Activated CD4-positive, alpha-beta T cell treated with anti-CD3 and anti-CD28 coated beads for 4 hours (primary cell): ENCODE measurements around the gene FYB2.

ENCODE experiments used
- DNase-seq, 2 donors: peaks; one replicate each; pipeline ENCODE4 v3.0.0-alpha.2; 2020

The FYB2 gene

GRCh38 chr1:56709995-56710394, 109.2 kb downstream of the FYB2 start:
- DNase-seq = no peak

- peak in 1 of 2 donors; percentile 0 for DNase-seq
Measured at GRCh38 chr1:56709269-56709880, 109.8 kb downstream of the FYB2 start.

- no peak for DNase-seq
Measured at GRCh38 chr1:56707379-56707778, 111.8 kb downstream of the FYB2 start.

- DNase-seq = no peak
Measured at GRCh38 chr1:56703747-56704146, 115.5 kb downstream of the FYB2 start.

- DNase-seq = no peak
Measured at GRCh38 chr1:56696663-56697062, 122.5 kb downstream of the FYB2 start.

- no peak for DNase-seq
Measured at GRCh38 chr1:56688522-56689026, 130.6 kb downstream of the FYB2 start.

- no peak for DNase-seq
Measured at GRCh38 chr1:56686169-56686568, 133.0 kb downstream of the FYB2 start.

GRCh38 chr1:56683569-56683968, 135.6 kb downstream of the FYB2 start:
- no peak for DNase-seq

- DNase-seq = no peak
Measured at GRCh38 chr1:56676571-56677035, 142.6 kb downstream of the FYB2 start.

- DNase-seq = no peak
Measured at GRCh38 chr1:56675763-56676162, 143.4 kb downstream of the FYB2 start.

GRCh38 chr1:56672579-56672978, 146.6 kb downstream of the FYB2 start:
- no peak for DNase-seq

- no peak for DNase-seq
Measured at GRCh38 chr1:56671542-56671941, 147.7 kb downstream of the FYB2 start.

- no peak for DNase-seq
Measured at GRCh38 chr1:56671085-56671484, 148.1 kb downstream of the FYB2 start.

GRCh38 chr1:56670350-56670749, 148.9 kb downstream of the FYB2 start:
- DNase-seq = no peak
